GM12873 (cell line): ENCODE data around the gene FGFRL1.

ENCODE experiments used
- CTCF ChIP-seq: IDR thresholded peaks from 2 replicates; pipeline ENCODE4 v1.5.1; 2012; ENCODE audit warnings: low read depth, mild to moderate bottlenecking, moderate library complexity, low read length, control low read depth; ENCODE audit not compliant: insufficient read depth; ENCODE audit errors: missing control alignments

Gene FGFRL1

GRCh38 chr4:1018147-1019020 is 7.0 kb downstream of the FGFRL1 start:
- TF ChIP-seq CTCF: no peak

GRCh38 chr4:1019320-1019719 is 7.9 kb downstream of the FGFRL1 start:
- no peak for TF ChIP-seq CTCF

GRCh38 chr4:1019729-1020470 is 8.5 kb downstream of the FGFRL1 start:
- no peak for TF ChIP-seq CTCF

GRCh38 chr4:1021386-1022050 is 10.1 kb downstream of the FGFRL1 start:
- TF ChIP-seq CTCF: no peak

- TF ChIP-seq CTCF: no peak
These were observed 10.8 kb downstream of the FGFRL1 start for GRCh38 chr4:1022051-1022738.

- TF ChIP-seq CTCF: no peak
These were observed 11.3 kb downstream of the FGFRL1 start for GRCh38 chr4:1022739-1023066.

- no peak for TF ChIP-seq CTCF
These were observed 11.7 kb downstream of the FGFRL1 start for GRCh38 chr4:1023075-1023640.
